Adipose tissue (tissue), 3 donors: ENCODE measurements around the gene PRKCQ. TPM values are rescaled to one million over a fixed set of nuclear protein-coding genes. Genes with fewer than 3 reads are reported as not detected.

Experiments
- H3K27ac ChIP-seq: one replicate; pipeline ENCODE4 v1.5.1; 2013; ENCODE audit warnings: low read depth, low read length
- WGBS, 3 donors: extraction: QIAGEN DNeasy Blood & Tissue Kit; methylation state at CpG; one replicate each; pipeline ENCODE4 v1.1.7; 2013; 5-methylcytosine and 5-hydroxymethylcytosine counted together
- polyA plus RNA-seq, 3 donors: library from polyadenylated mRNA; stranded (reverse); fragments of 200-250 nt; gene quantifications; one replicate each; pipeline ENCODE4 v1.2.3, GENCODE V29; 2013
- donor health status: healthy with polysubstance abuse.
- donor health status: Bipolar disorder and iron deficiency.
- donor health status: healthy.

The PRKCQ gene
- polyA plus RNA-seq, 3 donors = 0.11 to 2.3 (median 0.36) TPM

GRCh38 chr10:6406220-6407033, 173.6 kb downstream of the PRKCQ start:
- no peak overlapping the region for H3K27ac ChIP-seq
- WGBS, 3 donors = 66 to 67% (median 67%) methylated on average over 10 of the region's 10 CpGs

GRCh38 chr10:6405713-6406112, 174.4 kb downstream of the PRKCQ start:
- 90 to 96% (median 93%) methylated on average over 3 of the region's 3 CpGs for WGBS, 3 donors
- H3K27ac ChIP-seq = no peak overlapping the region

GRCh38 chr10:6404127-6405072, 175.7 kb downstream of the PRKCQ start:
- 60 to 82% (median 80%) methylated on average over 1 of the region's 1 CpG for WGBS, 3 donors
- no peak overlapping the region for H3K27ac ChIP-seq

- 66 to 85% (median 83%) methylated on average over 8 of the region's 8 CpGs for WGBS, 3 donors
Observed at GRCh38 chr10:6402960-6403359, 177.1 kb downstream of the PRKCQ start.

GRCh38 chr10:6402349-6402709, 177.7 kb downstream of the PRKCQ start:
- no peak overlapping the region for H3K27ac ChIP-seq

More at GRCh38 chr10:6402960-6403359, 177.1 kb downstream of the PRKCQ start:
- H3K27ac ChIP-seq = no peak overlapping the region

GRCh38 chr10:6401558-6402348, 178.3 kb downstream of the PRKCQ start:
- H3K27ac ChIP-seq = no peak overlapping the region
- WGBS, 3 donors = 8 to 12% (median 11%) methylated on average over 18 of the region's 18 CpGs

More at GRCh38 chr10:6402349-6402709, 177.7 kb downstream of the PRKCQ start:
- 61 to 81% (median 68%) methylated on average over 9 of the region's 9 CpGs for WGBS, 3 donors

GRCh38 chr10:6400821-6401465, 179.1 kb downstream of the PRKCQ start:
- 64 to 79% (median 70%) methylated on average over 12 of the region's 12 CpGs for WGBS, 3 donors
- H3K27ac ChIP-seq = no peak overlapping the region

GRCh38 chr10:6400331-6400730, 179.7 kb downstream of the PRKCQ start:
- 60 to 85% (median 65%) methylated on average over 7 of the region's 7 CpGs for WGBS, 3 donors
- no peak overlapping the region for H3K27ac ChIP-seq

GRCh38 chr10:6399879-6400278, 180.2 kb downstream of the PRKCQ start:
- WGBS, 3 donors = 62 to 77% (median 72%) methylated on average over 8 of the region's 8 CpGs
- no peak overlapping the region for H3K27ac ChIP-seq

GRCh38 chr10:6399231-6399741, 180.8 kb downstream of the PRKCQ start:
- 42 to 60% (median 47%) methylated on average over 5 of the region's 5 CpGs for WGBS, 3 donors

GRCh38 chr10:6398399-6398798, 181.7 kb downstream of the PRKCQ start:
- no peak overlapping the region for H3K27ac ChIP-seq
- 39 to 85% (median 62%) methylated on average over 2 of the region's 2 CpGs for WGBS, 3 donors

More at GRCh38 chr10:6399231-6399741, 180.8 kb downstream of the PRKCQ start:
- no peak overlapping the region for H3K27ac ChIP-seq

GRCh38 chr10:6396652-6397051, 183.4 kb downstream of the PRKCQ start:
- no peak overlapping the region for H3K27ac ChIP-seq
- 56 to 83% (median 59%) methylated on average over 4 of the region's 4 CpGs for WGBS, 3 donors

GRCh38 chr10:6396226-6396625, 183.8 kb downstream of the PRKCQ start:
- WGBS, 3 donors = 78 to 91% (median 89%) methylated on average over 4 of the region's 4 CpGs
- no peak overlapping the region for H3K27ac ChIP-seq

- no peak overlapping the region for H3K27ac ChIP-seq
- 62 to 93% (median 70%) methylated on average over 8 of the region's 8 CpGs for WGBS, 3 donors
Observed at GRCh38 chr10:6395606-6396005, 184.5 kb downstream of the PRKCQ start.

- WGBS, 3 donors = 44 to 70% (median 66%) methylated on average over 5 of the region's 5 CpGs
Observed at GRCh38 chr10:6394084-6394483, 186.0 kb downstream of the PRKCQ start.

GRCh38 chr10:6393168-6393567, 186.9 kb downstream of the PRKCQ start:
- 76 to 87% (median 86%) methylated on average over 2 of the region's 2 CpGs for WGBS, 3 donors
- H3K27ac ChIP-seq = no peak overlapping the region

More at GRCh38 chr10:6394084-6394483, 186.0 kb downstream of the PRKCQ start:
- H3K27ac ChIP-seq = no peak overlapping the region

GRCh38 chr10:6390213-6390845, 189.7 kb downstream of the PRKCQ start:
- no peak overlapping the region for H3K27ac ChIP-seq
- WGBS, 3 donors = 74 to 92% (median 84%) methylated on average over 2 of the region's 2 CpGs
